ENCODE results near the gene ENPEP.

- TF ChIP-seq CTCF (IDR thresholded peaks at IDR 0.05; ENCODE audit: insufficient read depth, low read length, poor library complexity, severe bottlenecking), result peak; percentile 21
- TF ChIP-seq EZH2phosphoT487 (conservative IDR thresholded peaks at IDR 0.05; ENCODE audit: low read length), result no peak
Measured at GRCh38 chr4:110516106-110516922, 40.4 kb downstream of the ENPEP start.

Data from SU-DHL-6 (cell line).